ENCODE measurements around the gene BLOC1S5.

BLOC1S5 gene

DNA sequence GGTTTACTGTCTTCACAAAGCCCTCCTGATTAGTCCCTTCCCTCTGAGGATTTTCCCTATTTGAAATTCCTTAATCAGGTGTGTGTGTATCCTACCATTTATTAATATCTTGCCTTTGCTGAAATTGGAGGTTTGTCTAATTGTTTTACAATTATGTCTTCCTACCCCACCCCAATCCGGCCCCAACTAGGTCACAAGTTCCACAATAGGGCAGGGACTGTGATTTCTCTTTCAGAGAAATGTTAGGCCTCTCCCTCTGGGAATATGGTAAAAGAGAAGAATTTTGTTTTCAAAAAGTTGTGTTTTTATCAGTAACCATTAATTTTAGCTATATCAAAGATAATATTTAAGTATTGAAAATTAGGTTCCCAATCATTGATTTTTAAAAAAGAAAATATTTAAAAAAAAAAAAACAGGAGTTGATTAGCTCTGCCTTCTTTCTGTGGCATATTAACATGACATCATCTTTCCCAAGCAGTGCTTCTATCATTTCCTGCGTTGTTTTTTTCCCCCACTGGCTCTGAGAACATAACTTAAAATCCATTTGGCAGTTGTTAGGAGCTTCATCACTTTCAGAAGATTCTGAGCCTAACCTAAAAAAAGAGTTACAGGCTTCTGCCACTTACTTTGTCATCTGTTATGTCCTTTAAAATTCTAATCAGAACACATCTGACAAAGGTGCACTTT lies 36.1 kb downstream of the BLOC1S5 start:
- H3K9me3 ChIP-seq (ENCODE audit: insufficient read depth, low read depth, low read length): peaks cover 2% of the 10 kb centered on the region
- H3K4ac ChIP-seq (ENCODE audit: low read depth, low read length): no peak overlapping the region
- H3K9ac ChIP-seq (ENCODE audit: low read length): no peak overlapping the region
- no peak overlapping the region for H3K23ac ChIP-seq (ENCODE audit: low read length)
- H4K91ac ChIP-seq (ENCODE audit: low read depth, low read length): no peak overlapping the region
- no peaks in the 10 kb centered on the region for H3K4me1 ChIP-seq (ENCODE audit: control insufficient read depth in 1 of 2, insufficient read depth in 2 of 2, low read length in 2 of 2)
- no peaks in the 10 kb centered on the region for H3K36me3 ChIP-seq (ENCODE audit: control insufficient read depth in 1 of 2, insufficient read depth in 2 of 2, low read length in 2 of 2)
- no peaks in the 10 kb centered on the region for H3K27me3 ChIP-seq (ENCODE audit: insufficient read depth, low read length)
- no peak overlapping the region for H4K8ac ChIP-seq (ENCODE audit: low read depth, low read length)
- H2BK5ac ChIP-seq (ENCODE audit: low read depth, low read length, poor library complexity): no peak overlapping the region
- no peak overlapping the region for H3K27ac ChIP-seq (ENCODE audit: low read depth, low read length)
- no peak overlapping the region for H3K4me2 ChIP-seq (ENCODE audit: low read length)
- no peaks in the 10 kb centered on the region for H3K79me1 ChIP-seq (ENCODE audit: low read length)
- H2AFZ ChIP-seq (ENCODE audit: insufficient read depth, low read length, poor library complexity): no peak overlapping the region
- no CpG with 5 or more reads among the region's 2 CpGs for WGBS (ENCODE audit: extremely low coverage, insufficient coverage, insufficient read length)
- H3K4me3 ChIP-seq (ENCODE audit: low read depth, low read length): no peak overlapping the region
- H3K79me2 ChIP-seq (ENCODE audit: control insufficient read depth, insufficient read depth, low read length, poor library complexity): no peaks in the 10 kb centered on the region
- H4K12ac ChIP-seq (ENCODE audit: low read depth, low read length): no peak overlapping the region
- DNase-seq: no peak
- H3K18ac ChIP-seq (ENCODE audit: low read length): no peak overlapping the region
- H2BK12ac ChIP-seq (ENCODE audit: low read length): no peak overlapping the region
- H2AK5ac ChIP-seq (ENCODE audit: low read length): no peak overlapping the region
- no peak overlapping the region for H2BK120ac ChIP-seq (ENCODE audit: insufficient read depth, low read length, poor library complexity)
- H3K14ac ChIP-seq (ENCODE audit: low read length): no peak overlapping the region

DNA sequence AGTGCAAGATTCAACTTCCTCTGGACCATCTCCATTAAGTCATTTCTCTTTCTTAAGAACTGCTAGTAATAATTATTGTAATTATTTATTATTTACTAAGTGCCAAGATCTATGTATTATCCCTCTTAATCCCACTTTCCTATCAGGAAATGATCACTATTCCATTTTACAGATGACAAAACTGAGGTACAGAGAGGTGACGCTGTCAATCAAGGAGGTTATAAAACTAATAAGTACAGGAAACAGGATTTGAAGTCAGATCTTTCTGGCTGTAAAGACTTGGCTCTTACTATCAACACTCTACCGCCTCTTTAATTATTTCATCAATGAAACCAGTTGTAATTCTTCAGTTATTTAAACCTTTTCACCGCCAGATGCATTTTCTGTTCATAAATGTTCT lies 37.4 kb downstream of the BLOC1S5 start:
- H2BK5ac ChIP-seq (ENCODE audit: low read depth, low read length, poor library complexity): no peak overlapping the region
- no peak overlapping the region for H3K9ac ChIP-seq (ENCODE audit: low read length)
- no peak overlapping the region for H2AFZ ChIP-seq (ENCODE audit: insufficient read depth, low read length, poor library complexity)
- H4K91ac ChIP-seq (ENCODE audit: low read depth, low read length): no peak overlapping the region
- H2AK5ac ChIP-seq (ENCODE audit: low read length): no peak overlapping the region
- no peak overlapping the region for H3K4me3 ChIP-seq (ENCODE audit: low read depth, low read length)
- H3K23ac ChIP-seq (ENCODE audit: low read length): no peak overlapping the region
- no CpG with 5 or more reads among the region's 3 CpGs for WGBS (ENCODE audit: extremely low coverage, insufficient coverage, insufficient read length)
- H2BK12ac ChIP-seq (ENCODE audit: low read length): no peak overlapping the region
- no peak overlapping the region for H2BK120ac ChIP-seq (ENCODE audit: insufficient read depth, low read length, poor library complexity)
- H3K79me1 ChIP-seq (ENCODE audit: low read length): no peaks in the 10 kb centered on the region
- no peak overlapping the region for H3K18ac ChIP-seq (ENCODE audit: low read length)
- no peaks in the 10 kb centered on the region for H3K36me3 ChIP-seq (ENCODE audit: control insufficient read depth in 1 of 2, insufficient read depth in 2 of 2, low read length in 2 of 2)
- no peak overlapping the region for H3K14ac ChIP-seq (ENCODE audit: low read length)
- no peak for DNase-seq
- H4K12ac ChIP-seq (ENCODE audit: low read depth, low read length): no peak overlapping the region
- no peaks in the 10 kb centered on the region for H3K27me3 ChIP-seq (ENCODE audit: insufficient read depth, low read length)
- peaks cover 2% of the 10 kb centered on the region for H3K9me3 ChIP-seq (ENCODE audit: insufficient read depth, low read depth, low read length)
- no peak overlapping the region for H4K8ac ChIP-seq (ENCODE audit: low read depth, low read length)
- H3K4me1 ChIP-seq (ENCODE audit: control insufficient read depth in 1 of 2, insufficient read depth in 2 of 2, low read length in 2 of 2): no peaks in the 10 kb centered on the region
- H3K4me2 ChIP-seq (ENCODE audit: low read length): no peak overlapping the region
- H3K4ac ChIP-seq (ENCODE audit: low read depth, low read length): no peak overlapping the region
- H3K27ac ChIP-seq (ENCODE audit: low read depth, low read length): no peak overlapping the region
- no peaks in the 10 kb centered on the region for H3K79me2 ChIP-seq (ENCODE audit: control insufficient read depth, insufficient read depth, low read length, poor library complexity)

- Histone ChIP-seq H3K23ac (ENCODE audit: low read length) (no peak overlapping the region), H3K27me3 (ENCODE audit: insufficient read depth, low read length) (no peaks in the 10 kb centered on the region), H2AFZ (ENCODE audit: insufficient read depth, low read length, poor library complexity) (no peak overlapping the region), H3K4ac (ENCODE audit: low read depth, low read length) (no peak overlapping the region), H2BK120ac (ENCODE audit: insufficient read depth, low read length, poor library complexity) (no peak overlapping the region), H3K9me3 (ENCODE audit: insufficient read depth, low read depth, low read length) (peaks cover 2% of the 10 kb centered on the region), H2BK12ac (ENCODE audit: low read length) (no peak overlapping the region), H3K79me2 (ENCODE audit: control insufficient read depth, insufficient read depth, low read length, poor library complexity) (no peaks in the 10 kb centered on the region), H4K91ac (ENCODE audit: low read depth, low read length) (no peak overlapping the region), H3K27ac (ENCODE audit: low read depth, low read length) (no peak overlapping the region), H2AK5ac (ENCODE audit: low read length) (no peak overlapping the region), H2BK5ac (ENCODE audit: low read depth, low read length, poor library complexity) (no peak overlapping the region), H4K12ac (ENCODE audit: low read depth, low read length) (no peak overlapping the region), H3K4me1 (ENCODE audit: control insufficient read depth in 1 of 2, insufficient read depth in 2 of 2, low read length in 2 of 2) (no peaks in the 10 kb centered on the region), H3K4me2 (ENCODE audit: low read length) (no peak overlapping the region), H4K8ac (ENCODE audit: low read depth, low read length) (no peak overlapping the region), H3K36me3 (ENCODE audit: control insufficient read depth in 1 of 2, insufficient read depth in 2 of 2, low read length in 2 of 2) (no peaks in the 10 kb centered on the region), H3K79me1 (ENCODE audit: low read length) (no peaks in the 10 kb centered on the region), H3K9ac (ENCODE audit: low read length) (no peak overlapping the region), H3K4me3 (ENCODE audit: low read depth, low read length) (no peak overlapping the region), H3K18ac (ENCODE audit: low read length) (no peak overlapping the region), H3K14ac (ENCODE audit: low read length) (no peak overlapping the region)
- WGBS (ENCODE audit: extremely low coverage, insufficient coverage, insufficient read length): no CpG with 5 or more reads among the region's 4 CpGs
- no peak for DNase-seq
Measured at GRCh38 chr6:8025191-8025590, 39.0 kb downstream of the BLOC1S5 start.

DNA sequence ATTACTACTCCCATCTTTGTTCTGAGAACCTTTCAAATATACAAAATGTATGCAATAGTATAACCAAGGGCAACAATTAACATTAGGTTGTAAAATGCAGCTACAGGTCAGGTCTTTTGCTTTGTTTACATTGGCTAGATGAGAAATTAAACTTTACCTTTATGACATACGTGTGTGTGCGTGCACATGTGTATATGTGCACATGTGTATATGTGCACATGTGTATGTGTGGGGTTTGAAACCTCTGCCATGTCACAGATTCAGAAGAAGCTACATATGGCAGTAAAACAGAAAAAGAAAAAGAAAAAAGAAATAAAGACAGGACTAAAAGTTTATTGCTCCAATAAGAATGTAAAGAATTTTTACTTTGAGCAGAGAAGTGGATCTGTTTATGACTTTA lies 40.6 kb downstream of the BLOC1S5 start:
- Histone ChIP-seq H3K9me3 (ENCODE audit: insufficient read depth, low read depth, low read length) (peaks cover 2% of the 10 kb centered on the region), H4K12ac (ENCODE audit: low read depth, low read length) (no peak overlapping the region), H2BK120ac (ENCODE audit: insufficient read depth, low read length, poor library complexity) (no peak overlapping the region), H2BK12ac (ENCODE audit: low read length) (no peak overlapping the region), H3K27me3 (ENCODE audit: insufficient read depth, low read length) (no peaks in the 10 kb centered on the region), H3K4me3 (ENCODE audit: low read depth, low read length) (no peak overlapping the region), H2AFZ (ENCODE audit: insufficient read depth, low read length, poor library complexity) (no peak overlapping the region), H3K4ac (ENCODE audit: low read depth, low read length) (no peak overlapping the region), H2BK5ac (ENCODE audit: low read depth, low read length, poor library complexity) (no peak overlapping the region), H3K23ac (ENCODE audit: low read length) (no peak overlapping the region), H3K18ac (ENCODE audit: low read length) (no peak overlapping the region), H3K79me1 (ENCODE audit: low read length) (no peaks in the 10 kb centered on the region), H3K36me3 (ENCODE audit: control insufficient read depth in 1 of 2, insufficient read depth in 2 of 2, low read length in 2 of 2) (no peaks in the 10 kb centered on the region), H3K4me2 (ENCODE audit: low read length) (no peak overlapping the region), H4K8ac (ENCODE audit: low read depth, low read length) (no peak overlapping the region), H3K14ac (ENCODE audit: low read length) (no peak overlapping the region), H3K27ac (ENCODE audit: low read depth, low read length) (no peak overlapping the region), H3K9ac (ENCODE audit: low read length) (no peak overlapping the region), H3K79me2 (ENCODE audit: control insufficient read depth, insufficient read depth, low read length, poor library complexity) (no peaks in the 10 kb centered on the region), H3K4me1 (ENCODE audit: control insufficient read depth in 1 of 2, insufficient read depth in 2 of 2, low read length in 2 of 2) (no peaks in the 10 kb centered on the region), H4K91ac (ENCODE audit: low read depth, low read length) (no peak overlapping the region), H2AK5ac (ENCODE audit: low read length) (no peak overlapping the region)
- no CpG with 5 or more reads among the region's 2 CpGs for WGBS (ENCODE audit: extremely low coverage, insufficient coverage, insufficient read length)
- no peak for DNase-seq
